ENCODE results near the gene ARVCF. TPM values are rescaled to one million over a fixed set of nuclear protein-coding genes. Genes with fewer than 3 reads are reported as not detected.

Gene ARVCF
- total and polyA plus RNA-seq, 2 experiments from 2014 or later: 1.1 to 4.0 TPM

DNA sequence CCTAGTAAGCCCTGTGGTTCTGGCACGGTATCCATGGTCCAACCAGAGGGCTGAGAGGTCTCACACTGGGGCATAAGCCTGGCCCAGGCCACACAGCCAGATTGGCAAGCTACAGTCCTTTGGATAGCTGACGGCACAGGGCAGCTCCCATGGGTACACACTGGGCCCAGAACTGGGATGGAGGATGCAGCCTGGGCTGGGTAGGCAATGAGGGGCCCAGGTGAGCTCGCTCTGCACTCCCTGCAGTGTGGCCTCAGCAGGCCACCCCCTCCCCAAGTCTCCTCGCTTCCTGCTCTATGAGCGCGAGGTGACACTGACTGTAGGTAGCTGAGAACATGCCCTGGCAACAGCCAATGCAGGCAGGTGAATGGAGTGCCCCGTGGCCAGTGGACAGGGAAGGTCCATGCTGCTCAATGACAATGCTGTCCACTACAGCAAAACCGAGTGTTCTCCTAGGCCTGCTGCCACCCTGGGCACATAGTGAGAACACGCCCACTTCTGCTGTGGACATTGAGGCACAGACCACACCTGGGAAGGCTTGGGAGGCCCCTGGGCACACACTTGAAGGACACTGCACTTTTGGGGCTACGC lies 3.8 kb downstream of the ARVCF start:
- in situ Hi-C loops (cut with MboI): no loop called here
- Histone ChIP-seq H3K9me3 (ENCODE audit: low read depth) (no peaks in the 10 kb centered on the region), H3K36me3 (ENCODE audit: low read depth) (no peaks in the 10 kb centered on the region), H3K4me3 (no peak overlapping the region), H3K27ac (no peak overlapping the region), H3K27me3 (replicated peaks; ENCODE audit: insufficient read depth) (no peaks in the 10 kb centered on the region; the same call in 1 of the 2 replicates), H3F3A (ENCODE audit: insufficient read depth) (no peaks in the 10 kb centered on the region), H4K20me1 (ENCODE audit: insufficient read depth) (no peaks in the 10 kb centered on the region), H3K4me2 (ENCODE audit: unreplicated experiment) (no peak overlapping the region), H3K9ac (no peak overlapping the region), H3K79me2 (ENCODE audit: insufficient read depth) (no peaks in the 10 kb centered on the region), H3K4me1 (ENCODE audit: insufficient read depth) (no peaks in the 10 kb centered on the region), H2AFZ (no peak overlapping the region), H3K9me2 (ENCODE audit: insufficient read depth) (no peaks in the 10 kb centered on the region)
- DNase-seq: no peak
- TF ChIP-seq EZH2 (IDR thresholded peaks at IDR 0.05; ENCODE audit: insufficient read depth, poor library complexity, severe bottlenecking): no peak
- TF ChIP-seq EZH2phosphoT487 (IDR thresholded peaks at IDR 0.05; ENCODE audit: insufficient read depth, low read depth): no peak
- 84 to 90% methylated on average over 10 of the region's 10 CpGs for WGBS, 2 experiments (ENCODE audit: low coverage in 1 of 2, low lambda C conversion rate in 2 of 2, missing lambda C conversion rate in 2 of 2)

DNA sequence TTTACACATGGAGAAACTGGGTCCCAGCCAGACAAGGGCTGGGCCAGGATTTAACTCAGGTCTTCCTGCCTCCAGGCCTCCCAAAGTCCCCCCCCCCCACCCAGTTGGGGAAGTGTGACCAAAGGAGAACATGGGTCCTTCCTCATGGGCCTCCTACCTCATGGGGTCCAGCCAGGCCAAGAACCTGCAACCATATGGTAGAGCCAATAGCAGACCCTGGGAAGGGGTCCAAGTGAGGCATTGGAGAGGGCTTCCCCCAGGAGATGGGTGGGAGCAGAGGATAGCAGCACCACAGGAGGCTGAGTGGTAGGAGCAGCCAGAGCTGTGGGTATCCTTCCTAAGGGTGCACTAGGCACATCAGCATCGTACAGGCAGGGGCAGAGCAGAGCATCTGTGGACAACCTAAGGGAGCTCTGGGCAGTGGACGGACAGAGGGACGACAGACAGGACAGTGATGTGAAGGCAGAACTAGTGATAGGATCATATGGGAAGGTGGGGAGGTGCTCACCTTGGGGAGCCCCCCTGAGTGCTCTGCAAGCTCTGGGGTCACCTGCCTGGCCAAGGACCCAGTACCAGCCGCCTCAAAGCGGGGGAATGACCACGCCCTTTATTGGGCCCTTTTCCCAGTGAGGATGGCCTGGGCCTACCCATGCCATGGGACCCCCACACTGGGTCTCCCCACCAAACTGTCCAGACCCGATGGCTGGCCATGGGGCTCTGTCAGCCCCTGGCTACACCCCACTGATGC lies 4.5 kb downstream of the ARVCF start:
- Histone ChIP-seq H3K9ac (no peak overlapping the region), H3K9me3 (ENCODE audit: low read depth) (no peaks in the 10 kb centered on the region), H3K27ac (no peak overlapping the region), H3K36me3 (ENCODE audit: low read depth) (no peaks in the 10 kb centered on the region), H3K79me2 (ENCODE audit: insufficient read depth) (no peaks in the 10 kb centered on the region), H3K4me1 (ENCODE audit: insufficient read depth) (no peaks in the 10 kb centered on the region), H2AFZ (no peak overlapping the region), H3F3A (ENCODE audit: insufficient read depth) (no peaks in the 10 kb centered on the region), H4K20me1 (ENCODE audit: insufficient read depth) (no peaks in the 10 kb centered on the region), H3K4me3 (no peak overlapping the region), H3K4me2 (ENCODE audit: unreplicated experiment) (no peak overlapping the region), H3K9me2 (ENCODE audit: insufficient read depth) (no peaks in the 10 kb centered on the region), H3K27me3 (replicated peaks; ENCODE audit: insufficient read depth) (no peaks in the 10 kb centered on the region; the same call in 1 of the 2 replicates)
- TF ChIP-seq EZH2phosphoT487 (IDR thresholded peaks at IDR 0.05; ENCODE audit: insufficient read depth, low read depth) (no peak), EZH2 (IDR thresholded peaks at IDR 0.05; ENCODE audit: insufficient read depth, poor library complexity, severe bottlenecking) (no peak)
- no peak for DNase-seq
- 91 to 92% methylated on average over 7 of the region's 7 CpGs for WGBS, 2 experiments (ENCODE audit: low coverage in 1 of 2, low lambda C conversion rate in 2 of 2, missing lambda C conversion rate in 2 of 2)
- in situ Hi-C loops (cut with MboI): no loop called here

DNA sequence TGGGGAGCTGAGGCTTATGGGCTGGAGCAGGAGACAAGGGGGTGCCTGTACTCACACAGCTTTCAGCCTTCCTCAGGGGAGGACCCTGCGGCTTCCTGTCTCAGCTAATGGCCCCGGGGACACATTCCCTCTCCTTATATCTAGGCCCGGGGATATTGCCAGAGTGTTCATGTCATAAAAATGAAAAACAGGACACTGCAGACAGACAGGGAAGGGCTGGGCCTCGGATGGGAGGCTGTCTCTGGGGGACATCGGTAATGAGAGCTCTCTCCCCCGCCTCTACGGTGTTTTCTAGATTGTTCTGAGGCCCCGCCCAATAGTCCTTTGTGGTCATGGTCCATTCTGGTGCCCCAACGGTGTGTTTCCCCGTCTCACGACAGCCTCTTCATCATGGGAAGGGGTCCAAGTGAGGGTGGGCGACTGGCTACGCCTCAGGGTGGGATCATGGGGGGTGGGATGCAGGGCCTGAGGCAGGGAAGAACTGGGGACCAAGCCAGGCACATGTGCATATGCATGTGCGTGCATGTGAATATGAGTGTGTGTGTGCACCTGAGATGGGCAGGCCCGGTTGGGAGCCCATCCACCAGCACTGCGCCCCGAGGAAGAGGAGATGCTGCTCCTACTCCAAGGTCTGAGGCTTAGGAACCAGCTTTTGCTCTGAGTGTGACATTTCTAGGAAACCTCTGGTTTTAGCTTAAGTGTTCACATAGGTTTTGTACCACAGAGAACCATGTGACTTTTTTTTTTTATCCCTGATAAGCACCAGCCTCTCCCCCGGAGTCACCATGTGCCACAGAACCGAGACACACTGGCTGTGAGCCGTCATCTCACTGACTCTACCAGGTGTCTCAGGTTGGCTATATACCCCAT lies 5.3 kb downstream of the ARVCF start:
- no peak for DNase-seq
- H4K20me1 ChIP-seq (ENCODE audit: insufficient read depth): no peaks in the 10 kb centered on the region
- H3K27me3 ChIP-seq (replicated peaks; ENCODE audit: insufficient read depth): no peaks in the 10 kb centered on the region; the same call in 1 of the 2 replicates
- in situ Hi-C loops (cut with MboI): no loop called here
- H3K4me1 ChIP-seq (ENCODE audit: insufficient read depth): no peaks in the 10 kb centered on the region
- H3K4me3 ChIP-seq: no peak overlapping the region
- no peak overlapping the region for H3K9ac ChIP-seq
- TF ChIP-seq EZH2 (IDR thresholded peaks at IDR 0.05; ENCODE audit: insufficient read depth, poor library complexity, severe bottlenecking): no peak
- no peak for TF ChIP-seq EZH2phosphoT487 (IDR thresholded peaks at IDR 0.05; ENCODE audit: insufficient read depth, low read depth)
- H3K4me2 ChIP-seq (ENCODE audit: unreplicated experiment): no peak overlapping the region
- H3K9me2 ChIP-seq (ENCODE audit: insufficient read depth): no peaks in the 10 kb centered on the region
- H3F3A ChIP-seq (ENCODE audit: insufficient read depth): no peaks in the 10 kb centered on the region
- 67 to 69% methylated on average over 20 of the region's 20 CpGs for WGBS, 2 experiments (ENCODE audit: low coverage in 1 of 2, low lambda C conversion rate in 2 of 2, missing lambda C conversion rate in 2 of 2)
- H3K27ac ChIP-seq: no peak overlapping the region
- no peaks in the 10 kb centered on the region for H3K36me3 ChIP-seq (ENCODE audit: low read depth)
- no peaks in the 10 kb centered on the region for H3K9me3 ChIP-seq (ENCODE audit: low read depth)
- no peaks in the 10 kb centered on the region for H3K79me2 ChIP-seq (ENCODE audit: insufficient read depth)
- no peak overlapping the region for H2AFZ ChIP-seq

DNA sequence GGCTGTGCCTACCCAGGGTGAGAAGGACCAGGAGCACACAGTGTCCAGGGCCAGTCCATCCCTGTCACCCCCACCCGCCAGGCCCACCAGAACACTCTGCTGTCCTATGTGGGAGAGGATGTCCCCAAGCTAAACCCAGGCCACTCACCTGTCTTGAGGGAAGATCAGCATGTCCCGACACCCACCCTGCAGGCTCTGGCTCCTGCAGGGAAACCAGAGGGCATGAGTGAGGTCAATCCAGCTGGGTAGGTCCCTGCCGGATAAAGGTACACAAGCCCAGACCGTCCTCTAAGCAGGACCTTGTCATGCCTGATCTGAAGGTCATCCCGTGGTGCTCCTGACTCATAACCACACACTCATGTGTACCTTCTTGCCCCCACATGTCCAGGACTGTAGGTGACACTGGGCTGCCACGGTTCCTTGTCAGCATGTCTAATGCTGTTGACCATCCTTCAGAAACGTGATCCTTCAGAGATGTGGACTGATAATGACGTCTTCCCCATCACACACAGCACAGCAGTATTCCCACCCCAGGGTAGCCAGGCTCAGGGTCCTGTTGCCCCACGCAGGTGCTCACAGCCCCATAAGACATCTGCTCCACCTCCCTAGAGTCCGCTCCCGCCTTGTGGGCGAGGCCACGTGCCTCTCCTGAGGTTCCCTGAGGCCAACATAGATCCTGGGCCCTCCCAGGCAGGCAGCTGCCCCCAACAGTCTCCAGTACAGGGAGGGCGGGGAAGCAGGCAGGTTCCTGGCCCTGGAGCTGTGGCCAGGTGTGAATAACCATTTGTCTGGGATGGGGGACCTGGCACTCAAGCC lies 6.1 kb downstream of the ARVCF start:
- Histone ChIP-seq H3K79me2 (ENCODE audit: insufficient read depth) (no peaks in the 10 kb centered on the region), H3K4me2 (ENCODE audit: unreplicated experiment) (no peak overlapping the region), H3K9me3 (ENCODE audit: low read depth) (no peaks in the 10 kb centered on the region), H3K27ac (no peak overlapping the region), H2AFZ (no peak overlapping the region), H4K20me1 (ENCODE audit: insufficient read depth) (no peaks in the 10 kb centered on the region), H3K4me3 (no peak overlapping the region), H3K27me3 (replicated peaks; ENCODE audit: insufficient read depth) (no peaks in the 10 kb centered on the region), H3K4me1 (ENCODE audit: insufficient read depth) (no peaks in the 10 kb centered on the region), H3K9me2 (ENCODE audit: insufficient read depth) (no peaks in the 10 kb centered on the region), H3K9ac (no peak overlapping the region), H3F3A (ENCODE audit: insufficient read depth) (no peaks in the 10 kb centered on the region), H3K36me3 (ENCODE audit: low read depth) (no peaks in the 10 kb centered on the region)
- WGBS, 2 experiments (ENCODE audit: low coverage in 1 of 2, low lambda C conversion rate in 2 of 2, missing lambda C conversion rate in 2 of 2): 73 to 76% methylated on average over 14 of the region's 14 CpGs
- in situ Hi-C loops (cut with MboI): no loop called here
- no peak for DNase-seq
- no peak for TF ChIP-seq EZH2phosphoT487 (IDR thresholded peaks at IDR 0.05; ENCODE audit: insufficient read depth, low read depth)
- TF ChIP-seq EZH2 (IDR thresholded peaks at IDR 0.05; ENCODE audit: insufficient read depth, poor library complexity, severe bottlenecking): no peak
